Activated T-cell treated with anti-CD3 and anti-CD28 coated beads, Interleukin-2, amount 50 U/mL, for 4 hours (primary cell): ENCODE results near the gene XNDC1N. TPM values are rescaled to one million over a fixed set of nuclear protein-coding genes. Genes with fewer than 3 reads are reported as not detected.
A peak's percentile ranks its signal among the peaks of the same experiment; 100 is the strongest.
"Not testable (repeated sequence)": the region's sequence is repeated elsewhere in the genome, so short reads cannot be mapped to it uniquely, and the experiment has no call there.

ENCODE experiments used
- ATAC-seq, 2 donors: fragments of 200-7000 bp; cut with Tn5 transposase; one replicate each; pipeline ENCODE4 v1.10.0; 2021
- DNase-seq: peaks from one replicate; pipeline ENCODE4 v3.0.0-alpha.2; 2020
- H3K27me3 Mint-ChIP-seq: one replicate; pipeline ENCODE4 v1.8.0; 2021; ENCODE audit warnings: low read depth, mixed read lengths
- H3K36me3 Mint-ChIP-seq: one replicate; pipeline ENCODE4 v1.8.0; 2022; ENCODE audit warnings: mixed read lengths; ENCODE audit not compliant: insufficient read depth
- H3K4me1 Mint-ChIP-seq: one replicate; pipeline ENCODE4 v1.8.0; 2021; ENCODE audit warnings: low read depth, mixed read lengths
- H3K4me3 Mint-ChIP-seq: one replicate; pipeline ENCODE4 v1.8.0; 2021; ENCODE audit warnings: mild to moderate bottlenecking, moderate library complexity, mixed read lengths
- H3K9me3 Mint-ChIP-seq: one replicate; pipeline ENCODE4 v1.8.0; 2021; ENCODE audit warnings: mixed read lengths
- total RNA-seq, 3 donors: library from RNA; stranded (reverse); gene quantifications; one replicate each; pipeline ENCODE4 v1.2.1, GENCODE V29; 2021

XNDC1N gene
- total RNA-seq, 3 donors from 2014 or later = 10.3 to 12.2 (median 10.5) TPM

DNA sequence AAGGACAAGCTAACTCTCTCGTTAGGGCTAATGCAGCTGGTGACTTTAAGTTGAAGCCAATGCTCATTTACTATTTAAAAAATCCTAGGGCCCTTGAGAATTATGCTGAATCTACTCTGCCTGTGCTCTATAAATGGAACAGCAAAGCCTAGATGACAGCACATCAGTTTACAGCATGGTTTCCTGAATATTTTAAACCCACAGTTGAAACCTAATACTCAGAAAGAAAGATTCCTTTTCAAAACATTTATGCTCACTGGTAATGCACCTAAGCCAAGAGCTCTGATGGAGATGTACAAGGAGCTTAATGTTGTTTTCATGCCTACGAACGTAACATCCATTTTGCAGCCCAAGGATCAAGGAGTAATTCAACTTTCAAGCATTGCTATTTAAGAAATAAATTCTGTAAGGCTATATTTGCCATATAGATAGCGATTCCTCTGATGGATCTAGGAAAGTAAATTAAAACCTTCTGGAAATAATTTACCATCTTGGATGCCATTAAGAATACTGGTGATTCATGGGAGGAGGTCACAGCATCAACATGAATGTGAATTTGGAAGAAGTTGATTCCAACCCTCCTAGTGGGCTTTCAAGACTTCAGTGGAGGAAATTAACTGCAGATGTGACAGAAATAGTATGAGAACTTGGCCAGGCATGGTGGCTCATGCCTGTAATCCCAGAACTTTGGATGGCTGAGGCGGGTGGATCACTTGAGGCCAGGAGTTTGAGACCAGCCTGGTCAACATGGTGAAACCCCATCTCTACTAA lies 14.5 kb downstream of the XNDC1N start:
- H3K4me3 Mint-ChIP-seq = no peak overlapping the region
- no peak for DNase-seq
- H3K36me3 Mint-ChIP-seq = peaks cover 43% of the 10 kb centered on the region
- H3K9me3 Mint-ChIP-seq = no peaks in the 10 kb centered on the region
- H3K4me1 Mint-ChIP-seq = peaks cover 11% of the 10 kb centered on the region
- no peak for ATAC-seq
- no peaks in the 10 kb centered on the region for H3K27me3 Mint-ChIP-seq

DNA sequence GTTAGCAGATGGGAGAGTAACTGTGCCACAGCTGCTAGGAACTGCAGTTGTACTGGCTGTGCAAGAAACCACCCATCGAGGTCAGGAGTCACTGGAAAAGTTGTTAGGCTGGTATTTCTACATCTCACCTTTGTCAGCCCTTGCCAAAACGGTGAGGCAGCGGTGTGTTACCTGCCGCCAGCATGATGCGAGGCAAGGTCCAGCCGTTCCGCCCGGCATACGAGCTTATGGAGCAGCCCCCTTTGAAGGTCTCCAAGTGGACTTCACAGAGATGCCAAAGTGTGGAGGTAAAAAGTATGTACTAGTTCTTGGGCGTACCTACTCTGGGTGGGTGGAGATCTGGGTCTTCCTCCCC lies 16.4 kb downstream of the XNDC1N start:
- DNase-seq, H3K4me3 Mint-ChIP-seq, ATAC-seq, H3K9me3 Mint-ChIP-seq, H3K27me3 Mint-ChIP-seq: not testable (repeated sequence)
- peaks cover 39% of the 10 kb centered on the region for H3K36me3 Mint-ChIP-seq
- H3K4me1 Mint-ChIP-seq = peaks cover 11% of the 10 kb centered on the region

DNA sequence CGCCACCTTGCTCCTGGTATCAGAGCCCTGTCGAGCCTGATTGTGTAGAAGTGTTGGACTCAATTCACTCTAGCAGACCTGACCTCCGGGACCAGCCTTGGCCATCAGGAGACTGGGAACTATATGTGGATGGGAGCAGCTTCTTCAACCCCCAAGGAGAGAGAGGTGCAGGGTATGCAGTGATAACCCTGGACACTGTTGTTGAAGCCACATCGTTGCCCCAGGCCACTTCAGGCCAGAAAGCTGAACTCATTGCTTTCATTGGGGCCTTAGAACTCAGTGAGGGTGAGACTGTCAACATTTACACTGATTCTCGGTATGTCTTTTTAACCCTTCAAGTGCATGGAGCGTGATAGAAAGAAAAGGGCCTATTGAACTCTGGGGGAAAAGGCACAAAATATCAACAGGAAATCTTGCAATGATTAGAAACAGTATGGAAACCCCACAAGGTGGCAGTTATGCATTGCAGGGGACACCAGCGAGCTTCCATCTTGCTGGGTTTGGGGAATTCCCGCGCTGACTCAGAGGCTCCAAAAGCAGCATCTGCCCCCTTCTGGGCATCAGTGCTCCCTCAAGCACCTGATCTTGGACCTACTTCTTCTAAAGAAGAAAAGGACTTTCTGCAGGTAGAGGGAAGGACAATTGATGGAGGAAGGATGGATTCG lies 16.9 kb downstream of the XNDC1N start:
- H3K9me3 Mint-ChIP-seq, ATAC-seq, H3K27me3 Mint-ChIP-seq, H3K4me3 Mint-ChIP-seq: not testable (repeated sequence)
- H3K36me3 Mint-ChIP-seq = peaks cover 38% of the 10 kb centered on the region
- H3K4me1 Mint-ChIP-seq = peaks cover 11% of the 10 kb centered on the region
- DNase-seq = peak; percentile 34

DNA sequence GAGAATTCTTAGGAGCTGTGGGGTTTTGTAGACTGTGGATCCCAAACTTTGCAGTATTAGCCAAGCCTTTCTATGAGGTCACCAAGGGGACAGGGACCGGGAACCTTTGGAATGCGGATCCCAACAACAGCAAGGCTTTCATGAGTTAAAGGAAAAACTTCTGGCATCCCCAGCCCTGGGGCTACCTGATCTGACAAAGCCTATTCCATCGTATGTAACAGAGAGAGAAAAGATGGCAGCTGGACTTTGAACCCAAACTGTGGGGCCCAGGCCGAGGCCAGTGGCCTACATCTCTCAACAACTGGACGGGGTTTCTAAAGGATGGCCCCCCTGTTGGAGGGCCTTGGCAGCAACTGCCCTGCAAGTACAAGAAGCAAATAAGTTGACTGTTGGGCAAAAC lies 17.6 kb downstream of the XNDC1N start:
- peaks cover 37% of the 10 kb centered on the region for H3K36me3 Mint-ChIP-seq
- H3K27me3 Mint-ChIP-seq = not testable (repeated sequence)

DNA sequence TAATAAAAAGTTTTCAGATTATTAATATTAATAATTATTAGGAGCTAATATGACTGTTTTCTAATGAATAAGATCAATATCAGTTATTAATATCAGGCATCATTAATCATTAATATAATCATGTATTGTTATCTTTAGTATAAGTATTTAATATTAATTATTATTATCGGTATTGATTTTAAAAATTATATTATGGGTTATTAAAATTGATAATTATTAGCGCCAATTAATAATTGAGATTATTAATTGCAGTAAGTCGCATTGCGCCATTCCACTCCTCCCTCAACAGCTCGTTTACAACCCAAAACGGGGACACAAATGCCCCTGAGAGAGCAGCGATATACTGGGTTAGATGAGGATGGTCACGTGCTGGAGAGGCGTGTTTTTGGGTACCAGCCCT lies 20.2 kb downstream of the XNDC1N start:
- no peak for DNase-seq
- Mint-ChIP-seq H3K27me3 (no peaks in the 10 kb centered on the region), H3K4me3 (no peak overlapping the region), H3K9me3 (no peaks in the 10 kb centered on the region), H3K4me1 (peaks cover 11% of the 10 kb centered on the region), H3K36me3 (peaks cover 30% of the 10 kb centered on the region)
- no peak for ATAC-seq

More for the DNA sequence above, 17.6 kb downstream of the XNDC1N start:
- H3K9me3 Mint-ChIP-seq, ATAC-seq, DNase-seq, H3K4me3 Mint-ChIP-seq: not testable (repeated sequence)
- peaks cover 11% of the 10 kb centered on the region for H3K4me1 Mint-ChIP-seq

DNA sequence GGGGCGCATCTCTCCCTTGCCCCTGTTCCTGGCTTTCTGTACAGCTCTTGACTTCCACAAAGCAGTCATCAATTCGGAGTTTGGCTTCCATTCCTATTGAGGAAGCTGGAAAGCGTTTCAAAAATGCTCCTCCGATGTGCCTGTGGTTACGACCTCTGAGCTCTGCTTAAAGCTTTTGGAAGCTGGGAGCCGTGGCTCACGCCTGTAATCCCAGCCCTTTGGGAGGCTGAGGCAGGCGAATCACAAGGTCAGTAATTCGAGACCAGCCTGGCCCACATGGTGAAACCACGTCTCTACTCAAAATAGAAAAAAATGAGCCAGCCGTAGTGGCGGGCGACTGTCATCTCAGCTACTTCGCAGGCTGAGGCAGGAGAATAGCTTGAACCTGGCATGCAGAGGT lies 27.3 kb downstream of the XNDC1N start:
- ATAC-seq, H3K27me3 Mint-ChIP-seq, H3K4me3 Mint-ChIP-seq, H3K4me1 Mint-ChIP-seq, DNase-seq, H3K9me3 Mint-ChIP-seq: not testable (repeated sequence)
- H3K36me3 Mint-ChIP-seq = peaks cover 19% of the 10 kb centered on the region

DNA sequence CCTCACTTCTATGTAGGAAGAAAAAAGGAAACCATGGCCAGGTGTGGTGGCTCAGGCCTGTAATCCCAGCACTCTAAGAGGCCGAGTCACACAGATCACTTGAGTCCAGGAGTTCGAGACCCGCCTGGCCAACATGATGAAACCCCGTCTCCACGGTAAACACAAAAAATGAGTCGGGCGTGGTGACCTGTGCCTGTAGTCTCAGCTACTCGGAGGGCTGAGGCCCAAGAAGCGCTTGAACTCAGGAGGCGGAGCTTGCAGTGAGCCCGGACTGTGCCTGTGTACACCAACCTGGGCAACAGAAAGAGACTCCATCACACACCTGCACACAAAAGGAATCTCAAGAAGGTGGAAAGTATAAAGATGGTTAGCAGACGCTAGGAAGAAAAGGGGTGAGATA lies 32.4 kb downstream of the XNDC1N start:
- no peak for ATAC-seq
- H3K4me1 Mint-ChIP-seq = no peaks in the 10 kb centered on the region
- DNase-seq = no peak
- no peaks in the 10 kb centered on the region for H3K9me3 Mint-ChIP-seq
- no peaks in the 10 kb centered on the region for H3K27me3 Mint-ChIP-seq
- H3K36me3 Mint-ChIP-seq = peaks cover 22% of the 10 kb centered on the region
- no peak overlapping the region for H3K4me3 Mint-ChIP-seq

DNA sequence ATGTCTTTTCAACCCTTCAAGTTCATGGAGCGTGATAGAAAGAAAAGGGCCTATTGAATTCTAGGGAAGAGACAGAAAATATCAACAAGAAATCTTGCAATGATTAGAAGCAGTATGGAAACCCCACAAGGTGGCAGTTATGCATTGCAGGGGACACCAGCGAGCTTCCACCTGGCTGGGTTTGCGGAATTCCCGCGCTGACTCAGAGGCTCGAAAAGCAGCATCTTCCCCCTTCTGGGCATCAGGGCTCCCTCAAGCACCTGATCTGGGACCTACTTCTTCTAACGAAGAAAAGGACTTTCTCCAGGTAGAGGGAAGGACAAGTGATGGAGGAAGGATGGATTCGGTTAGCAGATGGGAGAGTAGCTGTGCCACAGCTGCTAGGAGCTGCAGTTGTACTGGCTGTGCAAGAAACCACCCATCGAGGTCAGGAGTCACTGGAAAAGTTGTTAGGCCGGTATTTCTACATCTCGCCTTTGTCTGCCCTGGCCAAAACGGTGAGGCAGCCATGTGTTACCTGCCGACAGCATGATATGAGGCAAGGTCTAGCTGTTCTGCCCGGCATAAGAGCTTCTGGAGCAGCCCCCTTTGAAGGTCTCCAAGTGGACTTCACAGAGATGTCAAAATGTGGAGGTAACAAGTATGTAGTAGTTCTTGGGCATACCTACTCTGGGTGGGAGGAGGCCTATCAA lies 39.1 kb downstream of the XNDC1N start:
- H3K4me1 Mint-ChIP-seq, H3K36me3 Mint-ChIP-seq, H3K9me3 Mint-ChIP-seq, H3K27me3 Mint-ChIP-seq, DNase-seq, ATAC-seq, H3K4me3 Mint-ChIP-seq: not testable (repeated sequence)

DNA sequence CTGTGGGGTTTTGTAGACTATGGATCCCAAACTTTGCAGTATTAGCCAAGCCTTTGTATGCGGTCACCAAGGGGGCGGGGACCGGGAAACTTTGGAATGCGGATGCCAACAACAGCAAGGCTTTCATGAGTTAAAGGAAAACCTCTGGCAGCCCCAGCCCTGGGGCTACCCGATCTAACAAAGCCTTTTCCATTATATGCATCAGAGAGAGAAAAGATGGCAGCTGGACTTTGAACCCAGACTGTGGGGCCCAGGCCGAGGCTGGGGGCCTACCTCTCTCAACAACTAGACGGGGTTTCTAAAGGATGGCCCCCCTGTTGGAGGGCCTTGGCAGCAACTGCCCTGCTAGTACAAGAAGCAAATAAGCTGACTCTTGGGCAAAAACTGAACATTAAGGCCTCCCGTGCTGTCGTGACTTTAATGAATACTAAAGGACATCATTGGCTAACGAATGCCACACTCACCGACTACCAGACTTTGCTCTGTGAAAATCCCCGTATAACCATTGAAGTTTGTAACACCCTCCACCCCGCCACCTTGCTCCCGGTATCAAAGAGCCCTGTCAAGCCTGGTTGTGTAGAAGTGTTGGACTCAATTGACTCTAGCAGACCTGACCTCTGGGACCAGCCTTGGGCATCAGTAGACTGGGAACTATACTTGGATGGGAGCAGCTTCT lies 39.9 kb downstream of the XNDC1N start:
- H3K9me3 Mint-ChIP-seq, H3K4me1 Mint-ChIP-seq, DNase-seq, H3K4me3 Mint-ChIP-seq, ATAC-seq, H3K27me3 Mint-ChIP-seq, H3K36me3 Mint-ChIP-seq: not testable (repeated sequence)

DNA sequence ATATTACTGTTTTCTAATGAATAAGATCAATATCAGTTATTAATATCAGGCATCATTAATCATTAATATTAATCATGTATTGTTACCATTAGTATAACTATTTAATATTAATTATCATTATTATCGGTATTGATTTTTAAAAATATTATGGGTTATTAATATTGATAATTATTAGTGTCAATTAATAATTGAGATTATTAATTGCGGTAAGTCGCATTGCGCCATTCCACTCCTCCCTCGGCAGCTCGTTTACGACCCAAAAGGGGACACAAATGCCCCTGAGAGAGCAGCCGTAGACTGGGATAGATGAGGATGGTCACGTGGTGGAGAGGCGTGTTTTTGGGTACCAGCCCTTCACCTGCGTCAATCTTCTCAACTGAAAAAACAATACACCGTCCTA lies 42.6 kb downstream of the XNDC1N start:
- H3K36me3 Mint-ChIP-seq, H3K27me3 Mint-ChIP-seq, ATAC-seq, H3K4me3 Mint-ChIP-seq, DNase-seq, H3K4me1 Mint-ChIP-seq, H3K9me3 Mint-ChIP-seq: not testable (repeated sequence)

Other genes starting within 250 kb of the XNDC1N start
- not detected for gene DEFB108B, start 95.4 kb downstream of the XNDC1N start, total RNA-seq
- gene DEFB131B, start 50.1 kb downstream of the XNDC1N start, total RNA-seq = not detected
- gene RNF121, start 452 bp upstream of the XNDC1N start, total RNA-seq = 10 to 100 TPM; 38.3 to 46.0 (median 43.0) TPM
- gene IL18BP, start 70.3 kb upstream of the XNDC1N start, total RNA-seq = 1 to 10 TPM; 7.9 to 9.8 (median 9.3) TPM
- 10 to 100 TPM; 80.8 to 90.6 (median 85.3) TPM for gene NUMA1, start 151.9 kb upstream of the XNDC1N start, total RNA-seq
- 1 to 10 TPM; 3.3 to 7.7 (median 7.3) TPM for gene LRRC51, start 152.3 kb upstream of the XNDC1N start, total RNA-seq
- 10 to 100 TPM; 77.6 to 82.1 (median 78.2) TPM for gene LAMTOR1, start 174.7 kb upstream of the XNDC1N start, total RNA-seq
- gene TOMT, start 177.3 kb upstream of the XNDC1N start, total RNA-seq = not detected
- gene ANAPC15, start 184.1 kb upstream of the XNDC1N start, total RNA-seq = 10 to 100 TPM; 56.2 to 68.9 (median 58.9) TPM
- not detected for gene FOLR3, start 207.1 kb upstream of the XNDC1N start, total RNA-seq